GM12878 (cell line): Measurements from ENCODE around the gene RBM15B.

ENCODE experiments used
- ESRRA ChIP-seq: IDR thresholded peaks from 2 replicates; pipeline ENCODE4 v1.6.1; 2012; ENCODE audit warnings: mild to moderate bottlenecking, low read length, improper control_type of control experiment
- MXI1 ChIP-seq: fragments of 150-350 bp; IDR thresholded peaks from 2 replicates; pipeline ENCODE4 v1.6.1; 2011; ENCODE audit warnings: low read depth, mild to moderate bottlenecking, inconsistent platforms, low read length, improper control_type of control experiment
- TCF12 ChIP-seq: IDR thresholded peaks from 2 replicates; pipeline ENCODE4 v1.6.1; 2011; ENCODE audit warnings: low read depth, mild to moderate bottlenecking, low read length

DNA sequence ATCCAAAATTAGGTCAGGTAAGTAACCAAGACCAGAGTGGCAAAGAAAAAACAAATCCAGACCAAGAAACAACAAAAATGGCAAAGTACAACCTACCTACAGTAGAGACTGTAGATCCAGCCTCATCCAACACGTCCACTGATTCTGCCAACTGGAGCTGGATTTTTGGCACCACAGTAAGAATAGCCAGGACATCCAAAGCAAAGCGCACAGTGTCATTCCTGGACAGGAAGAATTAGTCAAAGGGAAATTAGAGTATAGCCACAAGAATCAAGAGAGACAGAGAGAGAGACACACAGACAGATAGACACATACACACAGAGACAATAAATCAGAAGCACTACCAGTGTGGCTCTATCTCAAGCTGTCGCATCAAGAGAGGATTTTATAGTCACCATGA, 31.1 kb downstream of the RBM15B start:
- TF ChIP-seq ESRRA, result no peak
- no peak for TF ChIP-seq TCF12
- TF ChIP-seq MXI1, result no peak
